Stimulated activated CD8-positive, alpha-beta memory T cell treated with anti-CD3 and anti-CD28 coated beads, Interleukin-7, amount 100 ng/mL, for 4 hours (primary cell): Measurements from ENCODE around the gene PCDHB7.
"Not testable (repeated sequence)": the region's sequence is repeated elsewhere in the genome, so short reads cannot be mapped to it uniquely, and the experiment has no call there.

ENCODE experiments used
- DNase-seq, 2 donors: peaks; one replicate each; pipeline ENCODE4 v3.0.0-alpha.2; 2020; ENCODE audit warnings: low read depth in 2 of 2

PCDHB7 gene

DNA sequence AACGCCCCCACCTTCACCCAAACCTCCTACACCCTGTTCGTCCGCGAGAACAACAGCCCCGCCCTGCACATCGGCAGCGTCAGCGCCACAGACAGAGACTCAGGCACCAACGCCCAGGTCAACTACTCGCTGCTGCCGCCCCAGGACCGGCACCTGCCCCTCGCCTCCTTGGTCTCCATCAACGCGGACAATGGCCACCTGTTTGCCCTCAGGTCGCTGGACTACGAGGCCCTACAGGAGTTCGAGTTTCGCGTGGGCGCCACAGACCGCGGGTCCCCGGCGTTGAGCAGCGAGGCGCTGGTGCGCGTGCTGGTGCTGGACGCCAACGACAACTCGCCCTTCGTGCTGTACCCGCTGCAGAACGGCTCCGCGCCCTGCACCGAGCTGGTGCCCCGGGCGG lies 52.4 kb downstream of the PCDHB7 start:
- DNase-seq, result not testable (repeated sequence)

DNA sequence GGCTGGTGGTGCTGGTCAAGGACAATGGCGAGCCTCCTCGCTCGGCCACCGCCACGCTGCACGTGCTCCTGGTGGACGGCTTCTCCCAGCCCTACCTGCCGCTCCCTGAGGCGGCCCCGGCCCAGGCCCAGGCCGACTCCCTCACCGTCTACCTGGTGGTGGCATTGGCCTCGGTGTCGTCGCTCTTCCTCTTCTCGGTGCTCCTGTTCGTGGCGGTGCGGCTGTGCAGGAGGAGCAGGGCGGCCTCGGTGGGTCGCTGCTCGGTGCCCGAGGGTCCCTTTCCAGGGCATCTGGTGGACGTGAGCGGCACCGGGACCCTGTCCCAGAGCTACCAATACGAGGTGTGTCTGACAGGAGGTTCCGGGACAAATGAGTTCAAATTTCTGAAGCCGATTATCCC lies 53.0 kb downstream of the PCDHB7 start:
- DNase-seq, result not testable (repeated sequence)
